HFFc6 (cell line): ENCODE data around the gene RASAL1. TPM values are rescaled to one million over a fixed set of nuclear protein-coding genes. Genes with fewer than 3 reads are reported as not detected.

Source experiments
- DNase-seq: peaks from one replicate; pipeline ENCODE4 v3.0.0-alpha.2; 2018
- H3K27ac Mint-ChIP-seq: 2 replicates; pipeline ENCODE4 v1.8.0; 2020; ENCODE audit warnings: mild to moderate bottlenecking, mixed read lengths
- H3K27me3 Mint-ChIP-seq: 2 replicates; pipeline ENCODE4 v1.8.0; 2021; ENCODE audit warnings: mild to moderate bottlenecking, moderate library complexity, mixed read lengths; ENCODE audit not compliant: insufficient read depth
- H3K36me3 Mint-ChIP-seq: 2 replicates; pipeline ENCODE4 v1.8.0; 2021; ENCODE audit warnings: low read depth, mixed read lengths
- H3K4me1 Mint-ChIP-seq: 2 replicates; pipeline ENCODE4 v1.8.0; 2020; ENCODE audit warnings: low read depth, mixed read lengths
- H3K4me3 Mint-ChIP-seq: 2 replicates; pipeline ENCODE4 v1.8.0; 2020; ENCODE audit warnings: mild to moderate bottlenecking, moderate library complexity, mixed read lengths
- H3K9me3 Mint-ChIP-seq: 2 replicates; pipeline ENCODE4 v1.8.0; 2020; ENCODE audit warnings: mild to moderate bottlenecking, mixed read lengths
- total RNA-seq, 6 experiments: library from RNA; stranded (reverse); fragmentation: NEBNext Ultra II Directional; extraction: Animal tissue kit (Norgen Biotek cat#: 25700); gene quantifications; 2 replicates in 1 of 6; 3 replicates in 5 of 6; pipeline ENCODE4 v1.2.3, GENCODE V29; 2021
- TF ChIP-seq, protein P1 (sequence below): fragments of 200-600 bp; sonication (generic); IDR thresholded peaks from 2 replicates; pipeline ENCODE4 v1.5.0; 2021; ENCODE audit warnings: antibody characterized with exemption, mild to moderate bottlenecking

RASAL1 gene
- total RNA-seq, 6 experiments from 2014 or later = not detected

DNA sequence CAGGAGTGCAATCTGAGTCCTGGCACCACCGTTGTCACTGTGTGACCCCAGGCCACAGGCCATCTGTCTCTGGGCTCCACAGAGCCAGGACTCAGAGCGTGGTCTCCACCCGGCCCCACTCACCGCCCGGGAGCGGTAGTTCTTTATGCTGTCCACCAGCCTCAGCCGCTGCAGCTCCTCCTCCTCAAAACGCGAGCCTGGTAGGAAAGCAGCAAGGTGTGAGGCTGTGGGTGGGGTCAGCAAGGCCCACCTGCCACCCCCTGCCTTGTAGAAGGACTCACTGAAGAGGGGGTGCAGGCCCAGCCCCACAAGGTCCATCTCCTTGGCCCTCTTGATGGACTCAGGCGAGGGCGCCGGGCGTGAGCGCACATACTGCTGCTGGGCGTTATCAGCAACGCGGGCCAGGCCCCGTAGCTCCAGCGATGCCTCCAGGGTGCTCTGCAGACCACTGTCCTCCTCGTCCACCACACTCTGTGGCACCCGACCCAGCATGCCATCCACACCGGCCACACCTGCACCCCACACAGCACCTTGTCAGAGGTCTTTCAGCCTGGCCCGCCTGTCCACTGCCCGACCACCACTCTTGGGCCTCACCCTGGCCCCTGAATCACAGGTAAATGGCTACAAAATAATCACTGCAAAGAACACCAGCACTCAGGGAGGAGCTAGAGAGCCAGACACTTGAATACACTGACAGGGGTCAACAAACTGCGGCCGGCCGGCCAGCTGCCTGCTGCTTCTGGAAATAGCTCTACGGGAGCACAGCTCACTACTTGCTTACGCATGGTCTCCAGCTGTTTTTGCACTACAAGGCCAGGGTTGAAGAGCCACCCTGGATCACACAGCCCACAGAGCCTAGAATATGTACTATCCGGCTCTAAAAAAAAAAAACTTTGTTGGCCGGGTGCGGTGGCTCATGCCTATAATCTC, 30.2 kb upstream of the RASAL1 start:
- TF ChIP-seq, protein P1, sequence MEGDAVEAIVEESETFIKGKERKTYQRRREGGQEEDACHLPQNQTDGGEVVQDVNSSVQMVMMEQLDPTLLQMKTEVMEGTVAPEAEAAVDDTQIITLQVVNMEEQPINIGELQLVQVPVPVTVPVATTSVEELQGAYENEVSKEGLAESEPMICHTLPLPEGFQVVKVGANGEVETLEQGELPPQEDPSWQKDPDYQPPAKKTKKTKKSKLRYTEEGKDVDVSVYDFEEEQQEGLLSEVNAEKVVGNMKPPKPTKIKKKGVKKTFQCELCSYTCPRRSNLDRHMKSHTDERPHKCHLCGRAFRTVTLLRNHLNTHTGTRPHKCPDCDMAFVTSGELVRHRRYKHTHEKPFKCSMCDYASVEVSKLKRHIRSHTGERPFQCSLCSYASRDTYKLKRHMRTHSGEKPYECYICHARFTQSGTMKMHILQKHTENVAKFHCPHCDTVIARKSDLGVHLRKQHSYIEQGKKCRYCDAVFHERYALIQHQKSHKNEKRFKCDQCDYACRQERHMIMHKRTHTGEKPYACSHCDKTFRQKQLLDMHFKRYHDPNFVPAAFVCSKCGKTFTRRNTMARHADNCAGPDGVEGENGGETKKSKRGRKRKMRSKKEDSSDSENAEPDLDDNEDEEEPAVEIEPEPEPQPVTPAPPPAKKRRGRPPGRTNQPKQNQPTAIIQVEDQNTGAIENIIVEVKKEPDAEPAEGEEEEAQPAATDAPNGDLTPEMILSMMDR = no peak
- no peak overlapping the region for H3K27ac Mint-ChIP-seq
- DNase-seq = no peak
- H3K27me3 Mint-ChIP-seq = peaks cover 2% of the 10 kb centered on the region; the same call in 1 of the 2 replicates
- no peaks in the 10 kb centered on the region for H3K9me3 Mint-ChIP-seq
- H3K36me3 Mint-ChIP-seq = peaks cover 21% of the 10 kb centered on the region
- peaks cover 12% of the 10 kb centered on the region for H3K4me1 Mint-ChIP-seq
- H3K4me3 Mint-ChIP-seq = no peak overlapping the region

DNA sequence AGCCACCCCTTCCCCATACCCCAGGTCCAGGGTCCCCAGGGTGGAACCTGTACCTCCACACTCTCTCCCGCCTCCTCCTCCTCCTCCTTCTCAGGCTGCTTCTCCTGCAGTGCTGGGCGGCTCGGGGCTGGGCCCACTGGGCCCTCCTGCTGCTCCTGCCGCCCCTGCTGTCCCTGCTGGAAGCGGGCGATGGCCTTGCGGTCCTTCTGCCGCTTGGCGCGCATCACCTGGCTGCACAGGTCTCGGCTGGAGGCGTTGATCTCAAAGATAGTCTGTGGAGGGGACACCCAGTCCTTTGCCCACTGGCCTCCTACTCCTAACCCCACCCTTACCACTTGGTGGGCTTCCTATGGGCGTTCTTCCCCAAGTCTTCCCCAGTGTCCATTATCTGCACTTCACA, 28.5 kb upstream of the RASAL1 start:
- TF ChIP-seq, protein P1 = no peak
- H3K27me3 Mint-ChIP-seq = peaks cover 2% of the 10 kb centered on the region; the same call in 1 of the 2 replicates
- H3K4me3 Mint-ChIP-seq = no peak overlapping the region
- H3K36me3 Mint-ChIP-seq = peaks cover 17% of the 10 kb centered on the region
- no peak overlapping the region for H3K27ac Mint-ChIP-seq
- no peak for DNase-seq
- H3K4me1 Mint-ChIP-seq = peaks cover 12% of the 10 kb centered on the region
- H3K9me3 Mint-ChIP-seq = no peaks in the 10 kb centered on the region

- H3K9me3 Mint-ChIP-seq = no peaks in the 10 kb centered on the region
- TF ChIP-seq, protein P1 = no peak
These were observed 27.4 kb upstream of the RASAL1 start for GRCh38 chr12:113163030-113163360.

DNA sequence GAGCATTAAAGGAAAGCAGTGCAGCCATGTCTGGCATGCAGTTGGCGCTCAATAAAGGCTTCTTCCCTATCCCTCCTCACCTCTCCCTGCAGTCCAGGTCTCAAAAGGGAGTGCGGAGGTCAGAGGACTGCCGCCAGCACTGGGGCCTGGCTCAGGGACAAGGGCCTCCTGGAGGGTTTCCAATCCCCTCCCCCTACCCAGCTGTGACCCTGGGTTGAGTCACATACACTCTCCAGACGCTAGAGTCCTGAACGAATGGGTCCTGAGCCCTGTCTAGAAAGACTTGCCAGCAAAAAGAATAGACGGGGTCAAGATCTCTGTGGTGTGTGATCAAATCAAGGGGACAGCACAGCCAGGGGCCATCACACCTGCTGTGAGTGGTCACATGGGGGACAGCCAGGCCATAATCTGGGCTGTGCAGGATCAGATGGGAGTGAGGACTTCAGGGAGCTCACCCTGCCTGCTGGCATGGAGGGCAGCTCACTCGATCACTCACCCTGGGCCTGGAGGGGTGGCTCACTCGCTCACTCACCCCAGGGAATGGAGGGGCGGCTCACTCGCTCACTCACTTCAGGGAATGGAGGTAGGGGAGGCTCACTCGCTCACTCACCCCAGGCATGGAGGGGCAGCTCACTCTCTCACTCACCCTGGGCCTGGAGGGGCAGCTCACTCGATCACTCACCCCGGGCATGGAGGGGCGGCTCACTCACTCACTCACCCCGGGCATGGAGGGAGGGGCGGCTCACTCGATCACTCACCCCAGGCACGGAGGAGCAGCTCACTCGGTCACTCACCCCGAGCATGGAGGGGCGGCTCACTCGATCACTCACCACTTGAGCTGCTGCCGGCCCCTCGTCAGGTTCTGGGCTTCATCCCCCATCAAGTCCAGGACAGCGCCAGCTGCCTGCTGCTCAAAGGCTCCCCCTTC, 26.8 kb upstream of the RASAL1 start:
- Mint-ChIP-seq H3K36me3 (peaks cover 17% of the 10 kb centered on the region), H3K9me3 (no peaks in the 10 kb centered on the region), H3K27me3 (peaks cover 2% of the 10 kb centered on the region; the same call in 1 of the 2 replicates), H3K27ac (peak overlapping the region; percentile 19; the same call in 1 of the 2 replicates), H3K4me3 (no peak overlapping the region), H3K4me1 (peaks cover 12% of the 10 kb centered on the region)
- DNase-seq = no peak
- TF ChIP-seq, protein P1 = no peak

More at GRCh38 chr12:113163030-113163360, 27.4 kb upstream of the RASAL1 start:
- Mint-ChIP-seq H3K4me3 (no peak overlapping the region), H3K36me3 (peaks cover 17% of the 10 kb centered on the region), H3K27ac (no peak overlapping the region), H3K4me1 (peaks cover 12% of the 10 kb centered on the region), H3K27me3 (peaks cover 2% of the 10 kb centered on the region; the same call in 1 of the 2 replicates)
- DNase-seq = no peak

DNA sequence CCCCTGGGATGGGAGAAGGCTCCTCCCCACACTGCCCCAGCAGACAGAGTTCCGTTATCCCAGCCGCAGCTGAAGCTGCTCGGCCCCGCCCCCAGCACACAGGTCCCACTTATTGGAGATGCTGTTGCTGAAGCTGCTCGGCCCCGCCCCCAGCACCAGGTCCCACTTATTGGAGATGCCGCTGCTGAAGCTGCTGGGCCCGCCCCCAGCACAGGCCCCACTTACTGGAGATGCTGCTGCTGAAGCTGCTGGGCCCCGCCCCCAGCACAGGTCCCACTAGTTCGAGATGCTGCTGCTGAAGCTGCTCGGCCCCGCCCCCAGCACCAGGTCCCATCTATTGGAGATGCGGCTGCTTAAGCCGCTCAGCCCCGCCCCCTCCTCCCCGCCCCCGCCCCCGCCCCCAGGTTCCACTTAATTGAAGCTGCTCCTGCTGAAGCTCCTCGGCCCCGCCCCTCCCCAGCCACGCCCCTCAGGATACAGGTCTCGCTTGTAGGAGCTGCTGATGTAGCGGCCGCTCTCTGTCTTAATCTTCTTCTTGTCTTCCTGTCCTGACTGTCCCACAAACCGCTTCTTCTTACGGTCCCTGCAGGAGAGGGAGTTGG, 26.0 kb upstream of the RASAL1 start:
- Mint-ChIP-seq H3K36me3 (peaks cover 17% of the 10 kb centered on the region), H3K4me3 (no peak overlapping the region)

More for the DNA sequence above, 26.0 kb upstream of the RASAL1 start:
- no peak for DNase-seq
- TF ChIP-seq, protein P1 = no peak
- peaks cover 2% of the 10 kb centered on the region; the same call in 1 of the 2 replicates for H3K27me3 Mint-ChIP-seq
- H3K4me1 Mint-ChIP-seq = peaks cover 12% of the 10 kb centered on the region
- H3K27ac Mint-ChIP-seq = no peak overlapping the region
- no peaks in the 10 kb centered on the region for H3K9me3 Mint-ChIP-seq
